Keratinocyte (primary cell): ENCODE results near the gene DHODH.
"Not testable (repeated sequence)": the region's sequence is repeated elsewhere in the genome, so short reads cannot be mapped to it uniquely, and the experiment has no call there.

Experiments used
- EZH2 ChIP-seq: IDR thresholded peaks from one replicate; pipeline ENCODE4 v1.6.1; 2012; ENCODE audit warnings: inconsistent platforms, mild to moderate bottlenecking, low read length, moderate library complexity
- TF ChIP-seq, protein P1 (sequence below), 3 experiments: IDR thresholded peaks in 1 of 3; conservative IDR thresholded peaks in 1 of 3; optimal IDR thresholded peaks in 1 of 3; 2 replicates in 2 of 3; 3 replicates in 1 of 3; pipeline versions ENCODE3 to v1.5.1; 2011; ENCODE audit warnings: low read length in 3 of 3, mild to moderate bottlenecking in 3 of 3, moderate library complexity in 2 of 3, control low read depth in 1 of 3, inconsistent platforms in 1 of 3; ENCODE audit not compliant: insufficient read depth in 2 of 3; ENCODE audit errors: extremely low read depth in 1 of 3

DNA sequence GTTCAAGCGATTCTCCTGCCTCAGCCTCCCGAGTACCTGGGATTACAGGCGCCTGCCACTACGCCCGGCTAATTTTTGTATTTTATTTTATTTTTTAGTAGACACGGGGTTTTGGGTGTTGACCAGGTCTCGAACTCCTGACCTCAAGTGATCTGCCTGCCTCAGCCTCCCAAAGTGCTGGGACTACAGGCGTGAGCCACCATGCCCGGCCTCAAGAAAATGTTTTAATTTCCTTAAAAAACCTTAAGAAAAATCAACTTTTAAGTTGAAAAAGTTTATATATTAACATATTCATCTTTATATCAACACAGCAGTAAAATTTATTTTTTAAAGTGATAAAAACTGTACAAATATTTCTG is 500 bp upstream of the DHODH start:
- TF ChIP-seq, protein P1, sequence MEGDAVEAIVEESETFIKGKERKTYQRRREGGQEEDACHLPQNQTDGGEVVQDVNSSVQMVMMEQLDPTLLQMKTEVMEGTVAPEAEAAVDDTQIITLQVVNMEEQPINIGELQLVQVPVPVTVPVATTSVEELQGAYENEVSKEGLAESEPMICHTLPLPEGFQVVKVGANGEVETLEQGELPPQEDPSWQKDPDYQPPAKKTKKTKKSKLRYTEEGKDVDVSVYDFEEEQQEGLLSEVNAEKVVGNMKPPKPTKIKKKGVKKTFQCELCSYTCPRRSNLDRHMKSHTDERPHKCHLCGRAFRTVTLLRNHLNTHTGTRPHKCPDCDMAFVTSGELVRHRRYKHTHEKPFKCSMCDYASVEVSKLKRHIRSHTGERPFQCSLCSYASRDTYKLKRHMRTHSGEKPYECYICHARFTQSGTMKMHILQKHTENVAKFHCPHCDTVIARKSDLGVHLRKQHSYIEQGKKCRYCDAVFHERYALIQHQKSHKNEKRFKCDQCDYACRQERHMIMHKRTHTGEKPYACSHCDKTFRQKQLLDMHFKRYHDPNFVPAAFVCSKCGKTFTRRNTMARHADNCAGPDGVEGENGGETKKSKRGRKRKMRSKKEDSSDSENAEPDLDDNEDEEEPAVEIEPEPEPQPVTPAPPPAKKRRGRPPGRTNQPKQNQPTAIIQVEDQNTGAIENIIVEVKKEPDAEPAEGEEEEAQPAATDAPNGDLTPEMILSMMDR (optimal IDR thresholded peaks at IDR 0.05 in 1 of 3, IDR thresholded peaks at IDR 0.05 in 1 of 3, conservative IDR thresholded peaks at IDR 0.05 in 1 of 3; ENCODE audit: extremely low read depth in 1 of 3, insufficient read depth in 2 of 3, low read length in 3 of 3) = not testable (repeated sequence)
- not testable (repeated sequence) for TF ChIP-seq EZH2
